Erythroblast (primary cell): ENCODE data around the gene DDOST.

Experiments
- GATA1 ChIP-seq: IDR thresholded peaks from 2 replicates; pipeline ENCODE4 v1.6.1; 2011; ENCODE audit warnings: low read depth, mild to moderate bottlenecking, control low read depth, low read length, moderate library complexity
- POLR2A ChIP-seq: IDR thresholded peaks from 2 replicates; pipeline ENCODE4 v1.6.1; 2011; ENCODE audit warnings: mild to moderate bottlenecking, low read length

DNA sequence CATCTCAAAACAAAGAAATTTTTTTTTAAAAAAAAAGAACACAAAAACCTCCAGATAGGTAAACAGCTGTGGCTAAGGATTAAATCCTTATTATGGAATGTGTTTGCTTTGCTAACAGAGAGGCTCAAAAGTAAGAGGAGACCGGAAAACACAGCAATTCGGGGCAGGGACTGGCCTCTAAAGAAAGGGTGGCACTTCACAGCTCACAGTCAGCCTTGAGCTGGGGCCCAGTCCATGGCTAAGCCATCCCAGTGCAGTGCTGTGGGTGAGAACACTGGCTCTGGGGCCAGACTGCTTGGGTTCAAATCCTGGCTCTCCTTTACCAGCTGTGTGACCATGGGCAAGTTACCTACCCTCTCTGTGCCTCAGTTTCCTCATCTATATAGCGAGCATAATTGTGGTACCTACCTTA is 28.5 kb upstream of the DDOST start:
- no peak for TF ChIP-seq POLR2A
- no peak for TF ChIP-seq GATA1
